CD4-positive, alpha-beta T cell (primary cell): ENCODE results near the gene KPNA1. TPM values are rescaled to one million over a fixed set of nuclear protein-coding genes. Genes with fewer than 3 reads are reported as not detected.

ENCODE experiments used
- ATAC-seq: fragments of 200-7000 bp; cut with Tn5 transposase; one replicate; pipeline ENCODE4 v1.10.0; 2022; ENCODE audit warnings: mild to moderate bottlenecking; ENCODE audit not compliant: poor library complexity
- CTCF ChIA-PET: fragments of 350-600 bp; sonication (Branson Sonifier 250); formaldehyde crosslinking; loops from one replicate; lab custom pipeline; 2021; ENCODE audit warnings: antibody characterized with exemption, inconsistent platforms; lab: Charles Lee
- POLR2A ChIA-PET: fragments of 350-600 bp; sonication (Branson Sonifier 250); formaldehyde crosslinking; loops from one replicate; lab custom pipeline; 2021; ENCODE audit warnings: antibody characterized with exemption, inconsistent platforms; lab: Charles Lee
- DNase-seq, 14 experiments: peaks; one replicate each; pipeline ENCODE4 v3.0.0-alpha.2; 2013 to 2020; ENCODE audit warnings: mixed read lengths in 2 of 14
- H3K27ac ChIP-seq, 2 donors: one replicate each; pipeline versions ENCODE4 v1.5.1 to v1.7.0; 2013; ENCODE audit warnings: low read length in 2 of 2, low read depth in 1 of 2, mild to moderate bottlenecking in 1 of 2
- H3K27me3 ChIP-seq, 2 experiments: 1 replicate in 1 of 2; 2 replicates in 1 of 2; pipeline versions ENCODE4 v1.6.1 to v1.7.0; 2013; ENCODE audit warnings: low read length in 2 of 2, control low read depth in 1 of 2, mild to moderate bottlenecking in 1 of 2, moderate library complexity in 1 of 2; ENCODE audit not compliant: insufficient read depth in 2 of 2, control insufficient read depth in 1 of 2
- H3K36me3 ChIP-seq: one replicate; pipeline ENCODE4 v1.6.1; 2013; ENCODE audit warnings: low read length, control low read depth; ENCODE audit not compliant: insufficient read depth
- H3K4me1 ChIP-seq: one replicate; pipeline ENCODE4 v1.6.1; 2013; ENCODE audit warnings: low read length, control low read depth; ENCODE audit not compliant: insufficient read depth
- H3K4me3 ChIP-seq: one replicate; pipeline ENCODE4 v1.5.1; 2013; ENCODE audit warnings: mild to moderate bottlenecking, low read length, moderate library complexity
- H3K9me3 ChIP-seq, 2 experiments: 1 replicate in 1 of 2; 2 replicates in 1 of 2; pipeline versions ENCODE4 v1.6.1 to v1.7.0; 2013; ENCODE audit warnings: low read length in 2 of 2, mild to moderate bottlenecking in 2 of 2, control low read depth in 1 of 2, moderate library complexity in 1 of 2; ENCODE audit not compliant: control insufficient read depth in 1 of 2, insufficient read depth in 1 of 2
- H3K27ac Mint-ChIP-seq: one replicate; pipeline ENCODE4 v1.8.0; 2020; ENCODE audit warnings: mixed read lengths
- H3K27me3 Mint-ChIP-seq: one replicate; pipeline ENCODE4 v1.8.0; 2021; ENCODE audit warnings: mixed read lengths
- H3K36me3 Mint-ChIP-seq: one replicate; pipeline ENCODE4 v1.8.0; 2021; ENCODE audit warnings: low read depth, mixed read lengths
- H3K4me1 Mint-ChIP-seq: one replicate; pipeline ENCODE4 v1.8.0; 2021; ENCODE audit warnings: low read depth, mixed read lengths
- H3K4me3 Mint-ChIP-seq: one replicate; pipeline ENCODE4 v1.8.0; 2020; ENCODE audit warnings: mild to moderate bottlenecking, mixed read lengths
- H3K9me3 Mint-ChIP-seq: one replicate; pipeline ENCODE4 v1.8.0; 2020; ENCODE audit warnings: mixed read lengths
- CTCF ChIP-seq: fragments of 200-600 bp; IDR thresholded peaks from one replicate; pipeline ENCODE4 v1.8.0; 2022; ENCODE audit warnings: antibody characterized with exemption, mild to moderate bottlenecking
- intact Hi-C, 2 experiments: fragments of 100-400 bp; cut with DNase I in 1 of 2; cut with micrococcal nuclease in 1 of 2; formaldehyde crosslinking; loops; one replicate each; pipeline versions ENCODE4 v1.15.1 to v1.9.0; 2023 to 2025; cut with DNase I, micrococcal nuclease
- total RNA-seq, 174 experiments: library from RNA in 2 of 174; stranded (reverse) in 2 of 174; gene quantifications; one replicate each; pipeline ENCODE4 v1.2.3 and lab custom pipeline; 2021 to 2026

Gene KPNA1
- total RNA-seq, 2 experiments from 2014 or later, result 46.2 to 49.8 TPM

- H3K4me3 Mint-ChIP-seq, result no peak overlapping the region
- intact Hi-C loops, result no loop called here
- Histone ChIP-seq H3K4me1 (no peaks in the 10 kb centered on the region), H3K27me3 (no peaks in the 10 kb centered on the region), H3K9me3 (no peaks in the 10 kb centered on the region), H3K27ac (no peak overlapping the region), H3K36me3 (peaks cover 13% of the 10 kb centered on the region), H3K4me3 (no peak overlapping the region)
- H3K27ac Mint-ChIP-seq, result no peak overlapping the region
- H3K4me1 Mint-ChIP-seq, result no peaks in the 10 kb centered on the region
- no peak for TF ChIP-seq CTCF
- CTCF ChIA-PET, result no interaction called here
- peaks cover 32% of the 10 kb centered on the region for H3K36me3 Mint-ChIP-seq
- POLR2A ChIA-PET, result interaction anchor here (1.0 kb wide), 1 partner anchor 15 kb away, joined by 3 read pairs; the partner anchor contains the start of gene FAM162A
- H3K9me3 Mint-ChIP-seq, result no peaks in the 10 kb centered on the region
- no peak for ATAC-seq
- DNase-seq, result no peak
- H3K27me3 Mint-ChIP-seq, result no peaks in the 10 kb centered on the region
These were observed 115.8 kb downstream of the KPNA1 start for GRCh38 chr3:122398920-122399319.

GRCh38 chr3:122397201-122397600 lies 117.5 kb downstream of the KPNA1 start:
- no peak overlapping the region for H3K27ac Mint-ChIP-seq
- H3K27me3 ChIP-seq, result no peaks in the 10 kb centered on the region

GRCh38 chr3:122396511-122396910 lies 118.2 kb downstream of the KPNA1 start:
- ATAC-seq, result no peak
- H3K27ac ChIP-seq, result no peak overlapping the region
- Mint-ChIP-seq H3K9me3 (no peaks in the 10 kb centered on the region), H3K4me1 (peaks cover 7% of the 10 kb centered on the region), H3K4me3 (no peak overlapping the region), H3K27ac (no peak overlapping the region), H3K36me3 (peaks cover 30% of the 10 kb centered on the region), H3K27me3 (no peaks in the 10 kb centered on the region)
- ChIA-PET CTCF (interaction anchor here (1.5 kb wide), 1 partner anchor 12 kb away, joined by 13 read pairs; the partner anchor contains the start of genes FAM162A and MIX23), POLR2A (interaction anchor here (0.8 kb wide), 1 partner anchor 9 kb away, joined by 3 read pairs; no protein-coding TSS in a partner anchor)
- intact Hi-C loops, result no loop called here
- no peaks in the 10 kb centered on the region for H3K9me3 ChIP-seq
- H3K4me1 ChIP-seq, result no peaks in the 10 kb centered on the region
- no peaks in the 10 kb centered on the region for H3K27me3 ChIP-seq
- H3K36me3 ChIP-seq, result peaks cover 5% of the 10 kb centered on the region
- no peak for DNase-seq
- no peak overlapping the region for H3K4me3 ChIP-seq
- TF ChIP-seq CTCF, result no peak

More at GRCh38 chr3:122397201-122397600, 117.5 kb downstream of the KPNA1 start:
- H3K4me1 Mint-ChIP-seq, result peaks cover 7% of the 10 kb centered on the region
- Histone ChIP-seq H3K4me3 (no peak overlapping the region), H3K27ac (no peak overlapping the region), H3K36me3 (peaks cover 5% of the 10 kb centered on the region), H3K4me1 (no peaks in the 10 kb centered on the region), H3K9me3 (no peaks in the 10 kb centered on the region)
- H3K4me3 Mint-ChIP-seq, result no peak overlapping the region
- POLR2A ChIA-PET, result interaction anchor here (1.1 kb wide), 1 partner anchor 19 kb away, joined by 4 read pairs; the partner anchor contains the start of gene WDR5B
- no peaks in the 10 kb centered on the region for H3K27me3 Mint-ChIP-seq
- no peak for TF ChIP-seq CTCF
- peaks cover 25% of the 10 kb centered on the region for H3K36me3 Mint-ChIP-seq
- ATAC-seq (no peak), DNase-seq (no peak)
- CTCF ChIA-PET, result no interaction called here
- intact Hi-C loops, result no loop called here
- no peaks in the 10 kb centered on the region for H3K9me3 Mint-ChIP-seq
